Gastrocnemius medialis (tissue), 4 donors: ENCODE results near the gene IRF2.

ENCODE experiments used
- POLR2A ChIP-seq, 2 donors: fragments of 450-650 bp; IDR thresholded peaks; one replicate each; pipeline ENCODE4 v1.6.1; 2017; ENCODE audit warnings: antibody characterized with exemption in 2 of 2, mild to moderate bottlenecking in 2 of 2, moderate library complexity in 2 of 2
- TF ChIP-seq, protein P1 (sequence below), 5 experiments: fragments of 450-650 bp in 3 of 5; fragments of 200-600 bp in 2 of 5; sonication (generic) in 2 of 5; IDR thresholded peaks in 4 of 5; conservative IDR thresholded peaks in 1 of 5; 1 replicate in 4 of 5; 2 replicates in 1 of 5; pipeline ENCODE4 v1.5.1; 2016 to 2019; ENCODE audit warnings: antibody characterized with exemption in 5 of 5, mild to moderate bottlenecking in 3 of 5, moderate library complexity in 3 of 5

DNA sequence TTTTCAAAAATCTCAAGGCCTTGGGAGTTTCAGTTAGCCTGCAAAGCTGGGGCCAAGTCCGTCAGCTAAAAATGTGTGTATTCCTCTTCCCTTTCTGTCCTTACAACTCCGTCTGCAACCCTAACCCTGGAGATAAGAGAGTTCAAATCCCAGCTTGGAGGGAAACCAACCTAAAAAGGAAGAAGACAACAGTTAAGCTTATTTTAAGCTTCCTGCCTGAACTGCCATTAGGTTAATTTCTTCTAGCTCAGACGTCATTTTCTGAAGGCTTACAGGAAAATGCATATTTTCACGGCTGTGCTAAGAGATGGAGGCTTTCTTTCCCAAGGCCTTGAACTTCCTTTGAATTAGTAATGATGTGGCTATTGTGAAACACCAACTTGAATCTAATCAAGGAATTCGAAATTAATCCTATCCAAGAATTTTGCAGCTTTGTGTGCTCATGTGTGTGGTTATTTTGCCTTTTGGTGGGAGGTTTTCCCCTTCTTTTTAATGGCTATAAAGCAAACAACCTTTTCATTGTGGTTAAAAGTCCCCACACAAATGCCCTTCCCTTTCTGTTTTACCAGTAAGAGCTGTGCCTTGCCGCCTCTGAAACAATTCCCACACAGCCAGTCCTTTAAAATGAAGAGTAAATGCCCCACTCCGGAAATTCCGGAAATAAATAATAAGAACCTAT is 103.5 kb downstream of the IRF2 start:
- TF ChIP-seq, protein P1, sequence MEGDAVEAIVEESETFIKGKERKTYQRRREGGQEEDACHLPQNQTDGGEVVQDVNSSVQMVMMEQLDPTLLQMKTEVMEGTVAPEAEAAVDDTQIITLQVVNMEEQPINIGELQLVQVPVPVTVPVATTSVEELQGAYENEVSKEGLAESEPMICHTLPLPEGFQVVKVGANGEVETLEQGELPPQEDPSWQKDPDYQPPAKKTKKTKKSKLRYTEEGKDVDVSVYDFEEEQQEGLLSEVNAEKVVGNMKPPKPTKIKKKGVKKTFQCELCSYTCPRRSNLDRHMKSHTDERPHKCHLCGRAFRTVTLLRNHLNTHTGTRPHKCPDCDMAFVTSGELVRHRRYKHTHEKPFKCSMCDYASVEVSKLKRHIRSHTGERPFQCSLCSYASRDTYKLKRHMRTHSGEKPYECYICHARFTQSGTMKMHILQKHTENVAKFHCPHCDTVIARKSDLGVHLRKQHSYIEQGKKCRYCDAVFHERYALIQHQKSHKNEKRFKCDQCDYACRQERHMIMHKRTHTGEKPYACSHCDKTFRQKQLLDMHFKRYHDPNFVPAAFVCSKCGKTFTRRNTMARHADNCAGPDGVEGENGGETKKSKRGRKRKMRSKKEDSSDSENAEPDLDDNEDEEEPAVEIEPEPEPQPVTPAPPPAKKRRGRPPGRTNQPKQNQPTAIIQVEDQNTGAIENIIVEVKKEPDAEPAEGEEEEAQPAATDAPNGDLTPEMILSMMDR (IDR thresholded peaks at IDR 0.05 in 4 of 5, conservative IDR thresholded peaks at IDR 0.05 in 1 of 5), result no peak
- no peak for TF ChIP-seq POLR2A (IDR thresholded peaks at IDR 0.05)
